GM12892 (cell line): ENCODE measurements around the gene PAX4.

Experiments used
- POLR2A ChIP-seq: IDR thresholded peaks from 2 replicates; pipeline ENCODE4 v1.6.1; 2011; ENCODE audit warnings: low read depth, low read length, control low read depth
- POLR2AphosphoS5 ChIP-seq: IDR thresholded peaks from 2 replicates; pipeline ENCODE4 v1.6.1; 2011; ENCODE audit warnings: low read depth, low read length, control low read depth

DNA sequence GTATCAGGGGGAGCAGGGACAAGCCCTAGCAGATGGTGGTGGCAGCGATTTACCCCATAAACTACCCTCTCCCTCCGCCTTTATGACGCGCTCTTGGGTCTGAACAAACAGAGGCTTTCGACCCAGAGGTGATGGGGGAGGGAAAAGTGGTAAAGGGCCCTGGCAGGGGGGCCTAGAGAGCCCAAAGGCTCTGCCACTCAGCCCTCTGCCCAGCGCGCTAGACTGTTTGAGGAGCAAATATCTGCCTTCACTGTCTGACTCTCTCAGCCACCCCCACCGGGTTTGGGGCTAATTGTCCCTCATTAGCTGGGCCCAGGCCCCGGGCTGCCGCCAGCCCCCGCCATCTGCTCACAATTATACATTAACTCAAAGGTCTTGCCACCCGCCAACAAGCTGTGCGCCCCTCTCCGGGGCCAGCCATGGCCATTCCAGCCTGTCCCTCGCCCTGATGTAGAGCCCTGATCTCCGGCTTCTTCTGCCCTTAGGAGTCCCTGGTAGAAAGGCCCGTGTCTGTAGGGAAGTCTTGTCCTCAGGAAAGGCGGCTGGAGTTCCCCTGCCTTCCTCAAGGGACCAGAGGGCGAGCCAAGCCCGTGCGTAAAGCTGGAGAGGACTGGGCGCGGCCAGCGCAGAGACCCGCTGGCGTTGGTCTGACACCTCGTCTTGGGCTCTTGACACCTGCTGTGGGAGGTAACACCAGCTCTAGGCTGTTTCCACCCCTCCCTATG lies 1.9 kb upstream of the PAX4 start:
- TF ChIP-seq POLR2A (no peak), POLR2AphosphoS5 (no peak)
